Thyroid gland (tissue), 4 donors: ENCODE results near the gene MBD3L2B. TPM values are rescaled to one million over a fixed set of nuclear protein-coding genes. Genes with fewer than 3 reads are reported as not detected.
"Not testable (repeated sequence)": the region's sequence is repeated elsewhere in the genome, so short reads cannot be mapped to it uniquely, and the experiment has no call there.

Source experiments
- DNase-seq, 2 donors: peaks; one replicate each; pipeline ENCODE4 v3.0.0-alpha.2; 2019
- H3K27ac ChIP-seq, 3 donors: fragments of 200-600 bp; sonication (generic); 1 replicate in 2 of 3; 2 replicates in 1 of 3; pipeline ENCODE4 v1.5.1; 2016 to 2019; ENCODE audit warnings: mild to moderate bottlenecking in 1 of 3, moderate library complexity in 1 of 3
- H3K27me3 ChIP-seq: fragments of 200-600 bp; sonication (generic); one replicate; pipeline ENCODE4 v1.5.1; 2019
- H3K36me3 ChIP-seq, 2 donors: fragments of 200-600 bp; sonication (generic); one replicate each; pipeline ENCODE4 v1.5.1; 2016 to 2019
- H3K4me1 ChIP-seq, 2 donors: fragments of 200-600 bp; sonication (generic); one replicate each; pipeline ENCODE4 v1.5.1; 2017 to 2019
- H3K4me3 ChIP-seq, 3 donors: fragments of 200-600 bp; sonication (generic); replicated peaks in 1 of 3; 1 replicate in 2 of 3; 2 replicates in 1 of 3; pipeline ENCODE4 v1.5.1; 2016; ENCODE audit warnings: mild to moderate bottlenecking in 1 of 3
- H3K9me3 ChIP-seq: fragments of 200-600 bp; sonication (generic); one replicate; pipeline ENCODE4 v1.5.1; 2017
- POLR2A ChIP-seq, 2 donors: fragments of 450-650 bp; IDR thresholded peaks; one replicate each; pipeline ENCODE4 v1.6.1; 2017; ENCODE audit warnings: antibody characterized with exemption in 2 of 2, mild to moderate bottlenecking in 2 of 2, moderate library complexity in 1 of 2
- whole genome bisulfite sequencing, 2 donors: methylation state at CpG; one replicate each; pipeline ENCODE4 v1.1.5; 2017; 5-methylcytosine and 5-hydroxymethylcytosine counted together
- intact Hi-C: fragments of 100-400 bp; cut with DNase I; formaldehyde crosslinking; loops from one replicate; pipeline ENCODE4 v1.15.1; 2023
- total RNA-seq, 4 donors: library from RNA; depleted of rRNA; stranded (reverse); fragments of >200 nt; gene quantifications; one replicate each; pipeline ENCODE4 v1.2.3, GENCODE V29; 2016
- TF ChIP-seq, protein P1 (sequence below), 6 experiments: fragments of 200-600 bp in 3 of 6; fragments of 450-650 bp in 3 of 6; sonication (generic) in 3 of 6; IDR thresholded peaks; one replicate each; pipeline ENCODE4 v1.5.1; 2016 to 2019; ENCODE audit warnings: antibody characterized with exemption in 6 of 6, mild to moderate bottlenecking in 2 of 6, inconsistent platforms in 1 of 6, moderate library complexity in 1 of 6

The MBD3L2B gene
- total RNA-seq, 4 donors from 2014 or later = not detected

DNA sequence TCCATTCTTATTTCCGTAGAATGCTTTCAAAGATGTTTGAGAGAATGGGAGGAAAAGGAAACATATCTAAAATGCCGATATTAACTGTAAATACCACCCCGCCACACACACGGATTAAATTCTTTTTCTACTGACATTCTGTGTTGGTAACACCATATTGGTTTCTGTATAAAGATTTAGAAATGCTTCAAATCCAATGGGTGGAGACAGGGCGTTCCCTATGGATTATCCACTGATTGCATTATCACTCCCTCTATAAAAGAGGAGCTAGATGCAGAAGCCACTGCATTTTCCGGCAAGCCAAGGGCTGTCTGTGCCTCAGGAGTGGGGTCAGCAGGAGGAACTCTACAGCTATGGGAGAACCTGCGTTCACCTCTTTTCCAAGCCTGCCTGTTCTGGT, 27.8 kb upstream of the MBD3L2B start, which contains the start of gene MBD3L2:
Gene MBD3L2 (plus strand): TSS at position 301 of the 400 bp plus-strand sequence. CDS start 53 bp downstream, at position 354.
- H3K36me3 ChIP-seq, H3K27ac ChIP-seq, DNase-seq, H3K4me1 ChIP-seq, H3K9me3 ChIP-seq, intact Hi-C loops, H3K4me3 ChIP-seq, H3K27me3 ChIP-seq: not testable (repeated sequence)
- no CpG with 5 or more reads among the region's 7 CpGs for whole genome bisulfite sequencing, 2 donors

DNA sequence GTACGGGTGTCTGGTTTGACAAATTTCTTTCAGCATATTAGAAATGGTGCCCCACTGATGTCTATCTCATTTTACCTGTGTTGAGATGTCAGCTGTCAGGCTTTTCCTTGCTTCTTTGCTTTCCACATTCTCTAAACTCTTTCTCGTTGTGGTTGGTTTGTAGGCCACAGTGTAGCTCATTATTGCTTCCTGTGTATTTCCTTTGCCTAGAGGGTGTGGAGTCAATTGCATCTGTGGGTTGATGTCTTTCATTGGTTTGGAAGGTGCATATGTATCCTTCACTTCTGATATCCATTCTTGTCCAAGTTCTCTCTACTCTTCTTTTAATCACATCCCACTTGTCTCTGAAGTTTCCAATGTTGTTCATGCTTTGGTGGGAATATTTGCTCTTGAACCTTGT, 20.3 kb upstream of the MBD3L2B start:
- H3K4me1 ChIP-seq, H3K9me3 ChIP-seq, intact Hi-C loops, H3K27ac ChIP-seq, H3K4me3 ChIP-seq, H3K27me3 ChIP-seq, H3K36me3 ChIP-seq, DNase-seq: not testable (repeated sequence)
- no CpG with 5 or more reads among the region's 2 CpGs for WGBS, 2 donors

DNA sequence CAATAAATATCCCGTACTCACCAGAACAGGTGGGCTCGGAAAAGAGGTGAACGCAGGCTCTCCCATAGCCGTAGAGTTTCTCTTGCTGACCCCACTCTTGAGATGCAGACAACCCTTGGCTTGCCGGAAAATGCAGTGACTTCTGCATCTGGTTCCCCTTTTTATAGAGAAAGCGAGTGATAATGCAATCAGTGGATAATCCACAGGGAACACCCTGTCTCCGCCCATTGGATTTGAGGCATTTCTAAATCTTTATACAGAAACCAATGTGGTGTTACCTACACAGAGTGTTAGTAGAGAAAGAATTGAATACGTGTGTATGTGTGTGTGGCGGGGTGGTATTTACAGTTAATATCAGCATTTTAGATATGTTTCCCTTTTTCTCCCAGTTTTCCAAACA, 18.8 kb upstream of the MBD3L2B start, which contains the start of gene MBD3L4:
Gene MBD3L4 (minus strand): TSS at position 101 of the 400 bp plus-strand sequence. CDS start 35 bp downstream, at position 66.
- 86% methylated on average over 2 of the region's 9 CpGs; no CpG with 5 or more reads in 1 of the 2 donors for WGBS, 2 donors
- H3K9me3 ChIP-seq, H3K4me3 ChIP-seq, H3K27ac ChIP-seq, H3K36me3 ChIP-seq, H3K4me1 ChIP-seq, intact Hi-C loops, H3K27me3 ChIP-seq, DNase-seq: not testable (repeated sequence)

DNA sequence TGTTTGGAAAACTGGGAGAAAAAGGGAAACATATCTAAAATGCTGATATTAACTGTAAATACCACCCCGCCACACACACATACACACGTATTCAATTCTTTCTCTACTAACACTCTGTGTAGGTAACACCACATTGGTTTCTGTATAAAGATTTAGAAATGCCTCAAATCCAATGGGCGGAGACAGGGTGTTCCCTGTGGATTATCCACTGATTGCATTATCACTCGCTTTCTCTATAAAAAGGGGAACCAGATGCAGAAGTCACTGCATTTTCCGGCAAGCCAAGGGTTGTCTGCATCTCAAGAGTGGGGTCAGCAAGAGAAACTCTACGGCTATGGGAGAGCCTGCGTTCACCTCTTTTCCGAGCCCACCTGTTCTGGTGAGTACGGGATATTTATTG, 9.0 kb upstream of the MBD3L2B start, which contains the start of gene MBD3L5:
Gene MBD3L5 (plus strand): TSS at position 301 of the 400 bp plus-strand sequence. CDS start 34 bp downstream, at position 335.
- H3K36me3 ChIP-seq, DNase-seq, H3K4me3 ChIP-seq, H3K9me3 ChIP-seq, H3K27ac ChIP-seq, H3K4me1 ChIP-seq, intact Hi-C loops, H3K27me3 ChIP-seq: not testable (repeated sequence)
- WGBS, 2 donors = no CpG with 5 or more reads among the region's 9 CpGs

DNA sequence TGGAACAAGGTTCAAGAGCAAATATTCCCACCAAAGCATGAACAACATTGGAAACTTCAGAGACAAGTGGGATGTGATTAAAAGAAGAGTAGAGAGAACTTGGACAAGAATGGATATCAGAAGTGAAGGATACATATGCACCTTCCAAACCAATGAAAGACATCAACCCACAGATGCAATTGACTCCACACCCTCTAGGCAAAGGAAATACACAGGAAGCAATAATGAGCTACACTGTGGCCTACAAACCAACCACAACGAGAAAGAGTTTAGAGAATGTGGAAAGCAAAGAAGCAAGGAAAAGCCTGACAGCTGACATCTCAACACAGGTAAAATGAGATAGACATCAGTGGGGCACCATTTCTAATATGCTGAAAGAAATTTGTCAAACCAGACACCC, 7.6 kb upstream of the MBD3L2B start:
- H3K27me3 ChIP-seq, H3K27ac ChIP-seq, DNase-seq, intact Hi-C loops, H3K9me3 ChIP-seq, H3K36me3 ChIP-seq, H3K4me1 ChIP-seq, H3K4me3 ChIP-seq: not testable (repeated sequence)
- no CpG with 5 or more reads among the region's 1 CpG for WGBS, 2 donors

DNA sequence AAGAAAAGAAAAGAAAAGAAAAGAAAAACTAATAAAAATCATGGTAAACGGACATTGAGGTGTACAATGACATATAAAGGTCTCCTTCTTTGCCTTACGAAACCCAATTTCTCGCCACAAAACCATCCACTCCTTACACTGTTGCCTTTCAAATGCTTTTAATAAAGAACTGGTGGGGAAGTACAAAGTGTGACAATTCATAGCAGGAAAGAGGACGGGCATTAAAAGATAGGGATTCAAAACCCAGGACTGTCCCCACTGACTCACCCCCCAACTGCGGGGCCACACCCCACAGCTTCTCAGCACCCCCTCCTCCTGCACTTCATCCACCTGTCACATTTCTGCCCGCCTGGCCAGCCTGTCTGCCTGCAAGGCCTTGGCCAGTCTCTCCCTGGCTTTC, 2.4 kb downstream of the MBD3L2B start:
- Histone ChIP-seq H3K27me3 (no peaks in the 10 kb centered on the region), H3K4me1 (no peaks in the 10 kb centered on the region), H3K36me3 (no peaks in the 10 kb centered on the region), H3K9me3 (no peaks in the 10 kb centered on the region), H3K4me3 (no peak overlapping the region), H3K27ac (no peak overlapping the region)
- no peak for DNase-seq
- 62 to 68% methylated on average over 6 of the region's 6 CpGs for WGBS, 2 donors
- intact Hi-C loops = no loop called here
- no peak for TF ChIP-seq POLR2A (IDR thresholded peaks at IDR 0.05)
- TF ChIP-seq, protein P1, sequence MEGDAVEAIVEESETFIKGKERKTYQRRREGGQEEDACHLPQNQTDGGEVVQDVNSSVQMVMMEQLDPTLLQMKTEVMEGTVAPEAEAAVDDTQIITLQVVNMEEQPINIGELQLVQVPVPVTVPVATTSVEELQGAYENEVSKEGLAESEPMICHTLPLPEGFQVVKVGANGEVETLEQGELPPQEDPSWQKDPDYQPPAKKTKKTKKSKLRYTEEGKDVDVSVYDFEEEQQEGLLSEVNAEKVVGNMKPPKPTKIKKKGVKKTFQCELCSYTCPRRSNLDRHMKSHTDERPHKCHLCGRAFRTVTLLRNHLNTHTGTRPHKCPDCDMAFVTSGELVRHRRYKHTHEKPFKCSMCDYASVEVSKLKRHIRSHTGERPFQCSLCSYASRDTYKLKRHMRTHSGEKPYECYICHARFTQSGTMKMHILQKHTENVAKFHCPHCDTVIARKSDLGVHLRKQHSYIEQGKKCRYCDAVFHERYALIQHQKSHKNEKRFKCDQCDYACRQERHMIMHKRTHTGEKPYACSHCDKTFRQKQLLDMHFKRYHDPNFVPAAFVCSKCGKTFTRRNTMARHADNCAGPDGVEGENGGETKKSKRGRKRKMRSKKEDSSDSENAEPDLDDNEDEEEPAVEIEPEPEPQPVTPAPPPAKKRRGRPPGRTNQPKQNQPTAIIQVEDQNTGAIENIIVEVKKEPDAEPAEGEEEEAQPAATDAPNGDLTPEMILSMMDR (IDR thresholded peaks at IDR 0.05) = no peak

DNA sequence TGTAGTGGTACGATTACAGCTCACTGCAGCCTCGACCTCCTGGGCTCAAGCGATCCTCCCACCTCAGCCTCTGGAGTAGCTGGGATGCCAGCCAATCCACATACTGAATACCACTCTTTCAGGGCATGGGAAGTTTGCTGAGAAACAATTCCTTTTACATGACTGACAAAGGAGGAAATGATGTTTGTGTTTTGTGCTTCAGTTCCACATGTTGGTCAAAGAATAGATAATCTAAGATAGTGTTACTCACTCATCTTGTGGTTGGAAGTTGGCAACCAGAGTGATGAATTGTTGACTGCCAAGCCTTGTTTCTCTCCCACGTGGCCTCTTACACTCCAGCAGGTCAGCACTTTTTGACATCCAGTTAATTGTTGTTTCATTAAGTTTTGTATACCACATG, 7.6 kb downstream of the MBD3L2B start:
- no peaks in the 10 kb centered on the region for H3K4me1 ChIP-seq
- 76 to 77% methylated on average over 4 of the region's 4 CpGs for WGBS, 2 donors

More for the DNA sequence above, 7.6 kb downstream of the MBD3L2B start:
- H3K27ac ChIP-seq = no peak overlapping the region
- no peak for DNase-seq
- no peaks in the 10 kb centered on the region for H3K27me3 ChIP-seq
- intact Hi-C loops = no loop called here
- H3K36me3 ChIP-seq = no peaks in the 10 kb centered on the region
- no peaks in the 10 kb centered on the region for H3K9me3 ChIP-seq
- no peak overlapping the region for H3K4me3 ChIP-seq
- TF ChIP-seq, protein P1 (IDR thresholded peaks at IDR 0.05) = no peak
- no peak for TF ChIP-seq POLR2A (IDR thresholded peaks at IDR 0.05)
